Mesenchymal stem cell (in vitro differentiated cells and primary cell): ENCODE results near the gene RIMKLA.

Experiments
- DNase-seq: peaks from one replicate; pipeline ENCODE4 v3.0.0-alpha.2; 2013
- H2AFZ ChIP-seq: one replicate; pipeline ENCODE4 v1.6.1; 2013; ENCODE audit warnings: low read depth, mild to moderate bottlenecking, control low read depth, inconsistent platforms, low read length, moderate library complexity
- H2AK5ac ChIP-seq: 2 replicates; pipeline ENCODE4 v1.6.1; 2013; ENCODE audit warnings: low read length, moderate library complexity, mild to moderate bottlenecking, inconsistent platforms; ENCODE audit not compliant: severe bottlenecking
- H2BK120ac ChIP-seq: one replicate; pipeline ENCODE4 v1.6.1; 2013; ENCODE audit warnings: low read depth, mild to moderate bottlenecking, inconsistent platforms, low read length, moderate library complexity
- H2BK12ac ChIP-seq, 2 experiments: one replicate each; pipeline ENCODE4 v1.6.1; 2013; ENCODE audit warnings: inconsistent platforms in 2 of 2, low read length in 2 of 2, mild to moderate bottlenecking in 2 of 2, moderate library complexity in 2 of 2, control low read depth in 1 of 2
- H2BK15ac ChIP-seq: one replicate; pipeline ENCODE4 v1.6.1; 2013; ENCODE audit warnings: mild to moderate bottlenecking, low read depth, inconsistent platforms; ENCODE audit not compliant: poor library complexity, severe bottlenecking
- H2BK5ac ChIP-seq: 2 replicates; pipeline ENCODE4 v1.6.1; 2013; ENCODE audit warnings: low read depth, mild to moderate bottlenecking, low read length, control low read depth, inconsistent platforms; ENCODE audit not compliant: poor library complexity, severe bottlenecking
- H3K14ac ChIP-seq, 2 experiments: one replicate each; pipeline ENCODE4 v1.6.1; 2013; ENCODE audit warnings: inconsistent platforms in 2 of 2, low read length in 2 of 2, control low read depth in 1 of 2, mild to moderate bottlenecking in 1 of 2, moderate library complexity in 1 of 2
- H3K18ac ChIP-seq, 2 experiments: one replicate each; pipeline ENCODE4 v1.6.1; 2013; ENCODE audit warnings: inconsistent platforms in 2 of 2, low read length in 2 of 2, control low read depth in 1 of 2, low read depth in 1 of 2, mild to moderate bottlenecking in 1 of 2
- H3K23ac ChIP-seq, 2 experiments: one replicate each; pipeline ENCODE4 v1.6.1; 2013; ENCODE audit warnings: inconsistent platforms in 2 of 2, low read length in 2 of 2, mild to moderate bottlenecking in 2 of 2, moderate library complexity in 2 of 2, control low read depth in 1 of 2
- H3K27ac ChIP-seq: 2 replicates; pipeline ENCODE4 v1.5.1; 2013; ENCODE audit warnings: mild to moderate bottlenecking, moderate library complexity, low read length, control low read depth, inconsistent platforms; ENCODE audit not compliant: poor library complexity, severe bottlenecking
- H3K27me3 ChIP-seq, 2 experiments: 2 replicates each; pipeline versions ENCODE4 v1.6.1 to v1.7.0; 2013; ENCODE audit warnings: low read length in 2 of 2, mild to moderate bottlenecking in 2 of 2, moderate library complexity in 2 of 2, control low read depth in 1 of 2, inconsistent platforms in 1 of 2; ENCODE audit not compliant: control insufficient read depth in 1 of 2, insufficient read depth in 1 of 2
- H3K36me3 ChIP-seq, 2 experiments: 2 replicates each; pipeline versions ENCODE4 v1.6.1 to v1.7.0; 2013; ENCODE audit warnings: low read length in 2 of 2, control low read depth in 1 of 2, inconsistent platforms in 1 of 2, low read depth in 1 of 2, mild to moderate bottlenecking in 1 of 2; ENCODE audit not compliant: insufficient read depth in 2 of 2, control insufficient read depth in 1 of 2
- H3K4ac ChIP-seq, 2 experiments: one replicate each; pipeline ENCODE4 v1.6.1; 2013; ENCODE audit warnings: inconsistent platforms in 2 of 2, low read length in 2 of 2, mild to moderate bottlenecking in 2 of 2, moderate library complexity in 2 of 2, control low read depth in 1 of 2, low read depth in 1 of 2
- H3K4me1 ChIP-seq: 2 replicates; pipeline ENCODE4 v1.6.1; 2013; ENCODE audit warnings: low read depth, low read length, control low read depth; ENCODE audit not compliant: control insufficient read depth, insufficient read depth
- H3K4me2 ChIP-seq: 2 replicates; pipeline ENCODE4 v1.6.1; 2013; ENCODE audit warnings: low read length, mild to moderate bottlenecking, inconsistent platforms; ENCODE audit not compliant: poor library complexity, severe bottlenecking
- H3K4me3 ChIP-seq, 2 experiments: 2 replicates each; pipeline versions ENCODE4 v1.5.1 to v1.7.0; 2013; ENCODE audit warnings: low read length in 2 of 2, mild to moderate bottlenecking in 2 of 2, control low read depth in 1 of 2, low read depth in 1 of 2; ENCODE audit not compliant: insufficient read depth in 1 of 2
- H3K79me1 ChIP-seq: replicated peaks from 2 replicates; pipeline ENCODE4 v1.6.1; 2013; ENCODE audit warnings: mild to moderate bottlenecking, control low read depth, low read length, inconsistent platforms; ENCODE audit not compliant: poor library complexity, severe bottlenecking
- H3K9ac ChIP-seq: 2 replicates; pipeline ENCODE4 v1.7.0; 2013; ENCODE audit warnings: mild to moderate bottlenecking, low read length, moderate library complexity
- H3K9me3 ChIP-seq: 2 replicates; pipeline ENCODE4 v1.7.0; 2013; ENCODE audit warnings: mild to moderate bottlenecking, low read length; ENCODE audit not compliant: control insufficient read depth
- H4K8ac ChIP-seq: one replicate; pipeline ENCODE4 v1.6.1; 2013; ENCODE audit warnings: inconsistent platforms, mild to moderate bottlenecking, low read length, moderate library complexity
- H4K91ac ChIP-seq: one replicate; pipeline ENCODE4 v1.6.1; 2013; ENCODE audit warnings: mild to moderate bottlenecking, low read length, inconsistent platforms
- WGBS: methylation state at CpG from one replicate; pipeline ENCODE4 v1.1.7; 2013; ENCODE audit warnings: mixed read lengths; 5-methylcytosine and 5-hydroxymethylcytosine counted together

RIMKLA gene

DNA sequence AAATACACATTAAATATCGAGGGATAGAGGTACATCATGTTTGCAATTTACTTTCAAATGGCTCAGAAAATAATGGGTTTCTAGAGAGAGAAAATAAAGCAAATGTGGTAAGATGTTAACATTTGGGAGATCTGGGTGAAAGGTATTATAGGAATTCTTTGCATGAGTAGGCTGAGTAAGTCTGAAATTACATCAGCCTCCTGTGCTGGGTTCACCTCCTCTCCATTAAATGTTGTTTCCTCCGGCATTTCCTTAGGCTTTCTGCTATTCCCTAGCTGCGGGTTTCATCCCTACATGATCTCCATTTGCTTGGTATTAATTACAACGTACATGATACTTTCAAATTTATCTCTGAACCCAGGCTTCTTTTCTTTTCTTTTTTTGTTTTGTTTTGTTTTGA is 43.6 kb downstream of the RIMKLA start:
- Histone ChIP-seq H2BK5ac (no peak overlapping the region), H4K8ac (no peak overlapping the region), H3K23ac (no peak overlapping the region), H2BK12ac (no peak overlapping the region), H3K4me2 (no peak overlapping the region), H2BK15ac (no peak overlapping the region), H3K36me3 (no peaks in the 10 kb centered on the region), H3K18ac (no peak overlapping the region), H3K79me1 (no peaks in the 10 kb centered on the region), H3K4me3 (no peak overlapping the region), H3K14ac (no peak overlapping the region), H2AFZ (no peak overlapping the region), H3K4me1 (peaks cover 9% of the 10 kb centered on the region), H2AK5ac (no peak overlapping the region), H3K9ac (no peak overlapping the region), H2BK120ac (no peak overlapping the region), H3K27me3 (peaks cover 0 to 21% of the 10 kb centered on the region in 2 experiments), H3K27ac (no peak overlapping the region), H3K4ac (no peak overlapping the region), H4K91ac (no peak overlapping the region), H3K9me3 (no peaks in the 10 kb centered on the region)
- no peak for DNase-seq
- WGBS: 100% methylated on average over 3 of the region's 4 CpGs

- H3K9me3 ChIP-seq: no peaks in the 10 kb centered on the region
- no peak overlapping the region for H3K4ac ChIP-seq
- peaks cover 3% of the 10 kb centered on the region for H3K4me1 ChIP-seq
- no peak overlapping the region for H2BK120ac ChIP-seq
- no peak overlapping the region for H3K18ac ChIP-seq
- DNase-seq: no peak
- H2BK12ac ChIP-seq: no peak overlapping the region
- H3K27ac ChIP-seq: no peak overlapping the region
- H2AK5ac ChIP-seq: no peak overlapping the region
- no peaks in the 10 kb centered on the region for H3K79me1 ChIP-seq
- no peak overlapping the region for H3K9ac ChIP-seq
- no peak overlapping the region for H4K91ac ChIP-seq
- no peak overlapping the region for H4K8ac ChIP-seq
- no peaks in the 10 kb centered on the region for H3K36me3 ChIP-seq
- H2BK15ac ChIP-seq: no peak overlapping the region
- WGBS: 44% methylated on average over 2 of the region's 4 CpGs
- H3K14ac ChIP-seq: no peak overlapping the region
- peak overlapping the region in 1 of 2 experiments; percentile 6 for H3K4me3 ChIP-seq
- no peak overlapping the region for H3K23ac ChIP-seq
- H3K27me3 ChIP-seq: peaks cover 0 to 11% of the 10 kb centered on the region in 2 experiments
- no peak overlapping the region for H3K4me2 ChIP-seq
- H2AFZ ChIP-seq: no peak overlapping the region
- no peak overlapping the region for H2BK5ac ChIP-seq
These were observed 46.6 kb downstream of the RIMKLA start for GRCh38 chr1:42427240-42427639.

- H3K18ac ChIP-seq: no peak overlapping the region
- H3K14ac ChIP-seq: no peak overlapping the region
- no peak overlapping the region for H2BK15ac ChIP-seq
- H3K4ac ChIP-seq: no peak overlapping the region
- H3K9me3 ChIP-seq: no peaks in the 10 kb centered on the region
- peak overlapping the region; percentile 60 for H3K9ac ChIP-seq
- no peaks in the 10 kb centered on the region for H3K36me3 ChIP-seq
- H3K27ac ChIP-seq: no peak overlapping the region
- no peak overlapping the region for H3K4me3 ChIP-seq
- no peaks in the 10 kb centered on the region for H3K27me3 ChIP-seq
- 97% methylated on average over 1 of the region's 1 CpG for WGBS
- no peak overlapping the region for H2AFZ ChIP-seq
- H2AK5ac ChIP-seq: no peak overlapping the region
- peaks cover under 1% of the 10 kb centered on the region for H3K4me1 ChIP-seq
- no peaks in the 10 kb centered on the region for H3K79me1 ChIP-seq
- no peak overlapping the region for H3K4me2 ChIP-seq
- H2BK120ac ChIP-seq: no peak overlapping the region
- H2BK5ac ChIP-seq: no peak overlapping the region
- no peak overlapping the region for H2BK12ac ChIP-seq
- no peak overlapping the region for H4K91ac ChIP-seq
- H3K23ac ChIP-seq: no peak overlapping the region
- H4K8ac ChIP-seq: no peak overlapping the region
- DNase-seq: no peak
These were observed 49.0 kb downstream of the RIMKLA start for GRCh38 chr1:42429603-42430002.

GRCh38 chr1:42430286-42431135 is 49.9 kb downstream of the RIMKLA start:
- Histone ChIP-seq H3K9me3 (no peaks in the 10 kb centered on the region), H2BK15ac (no peak overlapping the region), H4K8ac (no peak overlapping the region), H2BK5ac (no peak overlapping the region), H3K4me1 (no peaks in the 10 kb centered on the region), H3K79me1 (no peaks in the 10 kb centered on the region), H2AFZ (no peak overlapping the region), H3K4me2 (no peak overlapping the region), H3K27ac (no peak overlapping the region), H3K9ac (peak overlapping the region; percentile 60), H3K4ac (no peak overlapping the region), H3K4me3 (no peak overlapping the region), H3K23ac (no peak overlapping the region), H3K18ac (no peak overlapping the region), H3K14ac (no peak overlapping the region), H2BK12ac (no peak overlapping the region), H4K91ac (no peak overlapping the region), H3K36me3 (no peaks in the 10 kb centered on the region), H2BK120ac (no peak overlapping the region), H3K27me3 (no peaks in the 10 kb centered on the region), H2AK5ac (no peak overlapping the region)
- no peak for DNase-seq
- 88% methylated on average over 2 of the region's 3 CpGs for WGBS
